Liver (tissue), 3 donors: ENCODE data around the gene OTUB1.

Source experiments
- EGR1 ChIP-seq, 2 donors: IDR thresholded peaks; 2 replicates each; pipeline ENCODE4 v1.6.1; 2016 to 2018; ENCODE audit warnings: antibody characterized with exemption in 2 of 2, low read depth in 2 of 2
- GABPA ChIP-seq, 2 donors: IDR thresholded peaks in 1 of 2; conservative IDR thresholded peaks in 1 of 2; 2 replicates each; pipeline ENCODE4 v1.6.1; 2016; ENCODE audit warnings: antibody characterized with exemption in 2 of 2, mild to moderate bottlenecking in 1 of 2, moderate library complexity in 1 of 2
- HNF4A ChIP-seq, 2 donors: conservative IDR thresholded peaks; 2 replicates each; pipeline ENCODE4 v1.6.1; 2016; ENCODE audit warnings: antibody characterized with exemption in 2 of 2, mild to moderate bottlenecking in 2 of 2
- JUND ChIP-seq, 2 donors: IDR thresholded peaks; 2 replicates each; pipeline ENCODE4 v1.6.1; 2016; ENCODE audit warnings: antibody characterized with exemption in 2 of 2
- RAD21 ChIP-seq, 2 donors: IDR thresholded peaks; 2 replicates each; pipeline ENCODE4 v1.6.1; 2016; ENCODE audit warnings: antibody characterized with exemption in 2 of 2, mild to moderate bottlenecking in 2 of 2
- TAF1 ChIP-seq: conservative IDR thresholded peaks from 2 replicates; pipeline ENCODE4 v1.6.1; 2016; ENCODE audit warnings: antibody characterized with exemption, mild to moderate bottlenecking
- YY1 ChIP-seq: IDR thresholded peaks from 2 replicates; pipeline ENCODE4 v1.6.1; 2016; ENCODE audit warnings: antibody characterized with exemption, mild to moderate bottlenecking
- TF ChIP-seq, protein P1 (sequence below): fragments of 150-350 bp; IDR thresholded peaks from 2 replicates; pipeline ENCODE4 v1.5.1; 2017; ENCODE audit warnings: improper control_type of control experiment, low read depth, low read length; ENCODE audit not compliant: missing input control
- TF ChIP-seq, protein P2 (sequence below): IDR thresholded peaks from 2 replicates; pipeline ENCODE4 v1.6.1; 2016; ENCODE audit warnings: antibody characterized with exemption
- TF ChIP-seq, protein P3 (sequence below): IDR thresholded peaks from 2 replicates; pipeline ENCODE4 v1.6.1; 2016; ENCODE audit warnings: antibody characterized with exemption, mild to moderate bottlenecking
- TF ChIP-seq, protein P4 (sequence below): IDR thresholded peaks from 2 replicates; pipeline ENCODE4 v1.6.1; 2016; ENCODE audit warnings: antibody characterized with exemption
- donor health status: healthy.
- donor health status: healthy.

DNA sequence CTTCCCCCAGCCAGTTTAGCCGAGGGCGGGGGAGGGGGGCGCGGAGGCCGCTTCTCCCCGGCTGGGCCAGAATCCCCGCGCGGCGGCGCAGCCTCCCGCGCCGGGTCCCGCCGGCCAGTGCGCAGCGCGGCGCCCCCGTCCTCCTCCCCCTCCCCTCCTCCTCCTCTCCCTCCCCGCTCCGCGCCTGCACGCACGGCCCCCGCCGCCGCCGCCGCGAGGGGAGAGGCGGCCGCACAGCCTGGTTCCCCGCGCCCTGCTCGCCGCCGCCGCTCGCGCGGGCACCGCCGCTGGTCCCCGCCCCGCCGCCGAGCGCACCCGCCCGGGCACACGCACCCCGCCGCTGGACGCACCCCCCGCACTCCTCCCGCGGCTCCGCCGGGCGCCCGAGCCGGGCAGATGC is 49.3 kb downstream of the OTUB1 start, which contains the start of gene FLRT1:
- TF ChIP-seq, protein P1, sequence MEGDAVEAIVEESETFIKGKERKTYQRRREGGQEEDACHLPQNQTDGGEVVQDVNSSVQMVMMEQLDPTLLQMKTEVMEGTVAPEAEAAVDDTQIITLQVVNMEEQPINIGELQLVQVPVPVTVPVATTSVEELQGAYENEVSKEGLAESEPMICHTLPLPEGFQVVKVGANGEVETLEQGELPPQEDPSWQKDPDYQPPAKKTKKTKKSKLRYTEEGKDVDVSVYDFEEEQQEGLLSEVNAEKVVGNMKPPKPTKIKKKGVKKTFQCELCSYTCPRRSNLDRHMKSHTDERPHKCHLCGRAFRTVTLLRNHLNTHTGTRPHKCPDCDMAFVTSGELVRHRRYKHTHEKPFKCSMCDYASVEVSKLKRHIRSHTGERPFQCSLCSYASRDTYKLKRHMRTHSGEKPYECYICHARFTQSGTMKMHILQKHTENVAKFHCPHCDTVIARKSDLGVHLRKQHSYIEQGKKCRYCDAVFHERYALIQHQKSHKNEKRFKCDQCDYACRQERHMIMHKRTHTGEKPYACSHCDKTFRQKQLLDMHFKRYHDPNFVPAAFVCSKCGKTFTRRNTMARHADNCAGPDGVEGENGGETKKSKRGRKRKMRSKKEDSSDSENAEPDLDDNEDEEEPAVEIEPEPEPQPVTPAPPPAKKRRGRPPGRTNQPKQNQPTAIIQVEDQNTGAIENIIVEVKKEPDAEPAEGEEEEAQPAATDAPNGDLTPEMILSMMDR = no peak
- TF ChIP-seq GABPA (IDR thresholded peaks at IDR 0.05 in 1 of 2, conservative IDR thresholded peaks at IDR 0.05 in 1 of 2) (no peak), EGR1 (IDR thresholded peaks at IDR 0.05; ENCODE audit: low read depth in 2 of 2) (no peak), YY1 (no peak), HNF4A (conservative IDR thresholded peaks at IDR 0.05) (no peak), RAD21 (IDR thresholded peaks at IDR 0.05) (no peak), JUND (IDR thresholded peaks at IDR 0.05) (no peak), TAF1 (no peak)
- TF ChIP-seq, protein P2, sequence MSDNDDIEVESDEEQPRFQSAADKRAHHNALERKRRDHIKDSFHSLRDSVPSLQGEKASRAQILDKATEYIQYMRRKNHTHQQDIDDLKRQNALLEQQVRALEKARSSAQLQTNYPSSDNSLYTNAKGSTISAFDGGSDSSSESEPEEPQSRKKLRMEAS = no peak
- TF ChIP-seq, protein P3, sequence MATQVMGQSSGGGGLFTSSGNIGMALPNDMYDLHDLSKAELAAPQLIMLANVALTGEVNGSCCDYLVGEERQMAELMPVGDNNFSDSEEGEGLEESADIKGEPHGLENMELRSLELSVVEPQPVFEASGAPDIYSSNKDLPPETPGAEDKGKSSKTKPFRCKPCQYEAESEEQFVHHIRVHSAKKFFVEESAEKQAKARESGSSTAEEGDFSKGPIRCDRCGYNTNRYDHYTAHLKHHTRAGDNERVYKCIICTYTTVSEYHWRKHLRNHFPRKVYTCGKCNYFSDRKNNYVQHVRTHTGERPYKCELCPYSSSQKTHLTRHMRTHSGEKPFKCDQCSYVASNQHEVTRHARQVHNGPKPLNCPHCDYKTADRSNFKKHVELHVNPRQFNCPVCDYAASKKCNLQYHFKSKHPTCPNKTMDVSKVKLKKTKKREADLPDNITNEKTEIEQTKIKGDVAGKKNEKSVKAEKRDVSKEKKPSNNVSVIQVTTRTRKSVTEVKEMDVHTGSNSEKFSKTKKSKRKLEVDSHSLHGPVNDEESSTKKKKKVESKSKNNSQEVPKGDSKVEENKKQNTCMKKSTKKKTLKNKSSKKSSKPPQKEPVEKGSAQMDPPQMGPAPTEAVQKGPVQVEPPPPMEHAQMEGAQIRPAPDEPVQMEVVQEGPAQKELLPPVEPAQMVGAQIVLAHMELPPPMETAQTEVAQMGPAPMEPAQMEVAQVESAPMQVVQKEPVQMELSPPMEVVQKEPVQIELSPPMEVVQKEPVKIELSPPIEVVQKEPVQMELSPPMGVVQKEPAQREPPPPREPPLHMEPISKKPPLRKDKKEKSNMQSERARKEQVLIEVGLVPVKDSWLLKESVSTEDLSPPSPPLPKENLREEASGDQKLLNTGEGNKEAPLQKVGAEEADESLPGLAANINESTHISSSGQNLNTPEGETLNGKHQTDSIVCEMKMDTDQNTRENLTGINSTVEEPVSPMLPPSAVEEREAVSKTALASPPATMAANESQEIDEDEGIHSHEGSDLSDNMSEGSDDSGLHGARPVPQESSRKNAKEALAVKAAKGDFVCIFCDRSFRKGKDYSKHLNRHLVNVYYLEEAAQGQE = no peak
- TF ChIP-seq, protein P4, sequence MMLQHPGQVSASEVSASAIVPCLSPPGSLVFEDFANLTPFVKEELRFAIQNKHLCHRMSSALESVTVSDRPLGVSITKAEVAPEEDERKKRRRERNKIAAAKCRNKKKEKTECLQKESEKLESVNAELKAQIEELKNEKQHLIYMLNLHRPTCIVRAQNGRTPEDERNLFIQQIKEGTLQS = no peak
